ENCODE data around the gene LYRM4.

Gene LYRM4

DNA sequence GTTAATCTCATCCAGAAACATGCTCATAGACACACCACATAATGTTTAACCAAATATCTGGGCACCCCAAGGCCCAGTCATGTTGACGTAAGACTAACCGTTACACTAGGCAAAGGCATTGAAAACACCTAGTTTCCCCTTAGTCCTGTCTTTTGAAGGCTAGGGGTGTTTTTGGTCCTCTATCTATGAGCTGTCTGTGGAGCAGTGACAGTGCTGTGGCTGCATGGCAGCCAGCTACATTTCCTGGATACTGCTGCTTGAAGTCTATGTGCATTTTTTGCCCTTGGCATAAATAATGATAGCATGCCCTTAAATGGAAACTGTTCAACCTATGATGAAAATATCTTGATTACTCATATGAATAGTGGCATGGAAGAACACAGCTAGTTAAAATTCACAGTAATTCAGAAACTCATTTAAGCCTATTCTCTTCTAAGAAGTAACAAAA is 19.2 kb upstream of the LYRM4 start:
- no peak for DNase-seq

DNA sequence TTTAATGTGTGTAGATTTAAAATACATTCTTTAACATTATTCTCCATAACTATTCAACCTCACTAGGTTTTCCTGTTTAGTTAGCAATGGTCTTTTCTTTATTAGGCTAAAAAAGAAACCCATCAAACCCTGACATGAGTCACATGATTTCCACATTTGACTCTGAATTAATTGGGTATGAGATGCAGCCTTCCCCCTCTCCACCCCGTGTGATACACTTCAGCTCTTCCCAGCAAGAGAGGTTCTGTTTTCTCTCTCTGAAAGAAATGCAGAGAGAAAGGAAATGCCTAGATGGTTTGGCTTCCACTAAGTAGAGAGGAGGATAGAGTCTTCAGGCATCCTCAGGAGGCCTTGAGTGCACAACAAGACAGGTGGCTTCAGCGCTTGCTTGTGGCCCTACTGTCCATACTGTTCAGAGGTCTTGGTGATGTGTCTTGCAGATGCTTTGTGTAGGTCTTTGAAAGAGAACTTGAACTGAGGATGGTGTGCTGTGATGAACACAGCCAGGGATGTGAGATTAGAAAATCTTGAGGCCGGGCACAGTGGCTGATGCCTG is 17.9 kb upstream of the LYRM4 start:
- no peak for DNase-seq

DNA sequence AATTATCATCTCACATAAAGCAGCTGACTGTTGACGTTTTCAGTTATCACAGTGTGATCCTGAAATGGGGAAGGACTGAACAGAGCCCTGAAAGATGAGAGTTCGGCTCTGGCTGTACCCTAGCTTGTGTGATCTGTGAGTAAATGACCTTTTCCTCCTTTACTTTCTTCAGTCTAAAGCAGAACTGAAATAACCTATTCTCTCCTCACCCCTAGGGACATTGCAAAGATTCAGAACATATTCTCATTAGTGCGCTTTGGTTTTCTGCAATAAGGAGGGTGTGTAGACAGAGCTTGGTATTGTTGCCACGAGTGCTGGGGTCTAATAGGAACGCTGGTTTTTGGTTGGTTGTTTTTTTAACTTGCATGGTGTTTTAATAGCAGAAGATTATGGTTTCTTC is 17.3 kb upstream of the LYRM4 start:
- DNase-seq = no peak

DNA sequence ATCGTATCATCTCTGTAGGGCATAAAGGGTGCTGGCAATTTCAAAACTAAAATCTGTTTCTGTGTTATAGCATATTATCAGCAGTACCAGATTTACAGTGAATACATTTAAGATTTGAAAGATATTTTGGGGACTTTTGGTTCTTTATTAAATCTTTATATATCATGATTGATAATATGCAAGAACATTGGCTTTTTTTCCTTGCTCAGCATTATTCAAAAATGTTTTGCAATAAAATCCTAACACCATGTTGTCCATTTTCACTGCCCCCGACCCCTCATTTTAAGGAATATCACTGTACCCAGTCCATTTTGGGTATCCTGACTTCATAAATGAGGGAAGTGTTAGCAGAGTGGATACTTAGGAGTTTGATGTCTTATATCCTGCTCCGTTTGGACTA is 16.8 kb upstream of the LYRM4 start:
- no peak for DNase-seq

DNA sequence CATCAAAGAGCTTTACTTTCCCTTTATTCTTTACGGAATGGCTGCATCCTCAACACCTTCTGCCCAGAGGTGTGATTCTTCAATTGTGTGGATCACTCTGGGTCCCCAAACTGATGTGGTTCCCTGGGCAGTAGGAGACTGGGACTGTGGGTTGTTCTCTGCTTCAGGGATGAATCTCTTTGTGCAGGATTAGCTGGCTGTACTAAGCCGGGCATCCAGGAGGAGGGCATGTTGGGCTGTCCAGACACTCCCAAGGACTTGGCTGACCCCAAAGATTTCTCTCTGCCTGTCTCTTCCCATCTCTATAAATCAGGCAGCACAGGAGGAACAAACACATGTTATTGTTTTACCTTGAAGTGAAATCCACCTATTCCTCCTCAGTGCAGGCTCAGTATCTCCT is 15.8 kb upstream of the LYRM4 start:
- no peak for DNase-seq

DNA sequence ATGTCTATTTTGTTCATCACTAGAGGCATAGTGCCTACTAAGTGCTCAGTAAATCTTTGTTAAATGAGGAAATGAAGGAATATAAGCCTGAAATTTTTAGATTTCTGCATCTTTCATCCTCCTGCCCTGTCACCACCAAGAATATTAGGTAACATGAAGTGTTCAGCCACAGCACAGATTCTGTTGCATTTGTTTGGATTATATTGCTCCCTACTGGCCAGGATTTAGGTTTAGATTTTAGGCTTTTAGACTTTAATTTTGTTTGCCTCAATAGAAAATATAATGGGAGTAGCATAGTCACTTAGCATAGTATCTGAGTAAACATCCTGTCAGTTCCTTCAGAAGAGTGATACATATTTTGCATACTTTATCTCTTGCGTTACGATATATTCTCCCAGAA is 14.7 kb upstream of the LYRM4 start:
- no peak for DNase-seq

DNA sequence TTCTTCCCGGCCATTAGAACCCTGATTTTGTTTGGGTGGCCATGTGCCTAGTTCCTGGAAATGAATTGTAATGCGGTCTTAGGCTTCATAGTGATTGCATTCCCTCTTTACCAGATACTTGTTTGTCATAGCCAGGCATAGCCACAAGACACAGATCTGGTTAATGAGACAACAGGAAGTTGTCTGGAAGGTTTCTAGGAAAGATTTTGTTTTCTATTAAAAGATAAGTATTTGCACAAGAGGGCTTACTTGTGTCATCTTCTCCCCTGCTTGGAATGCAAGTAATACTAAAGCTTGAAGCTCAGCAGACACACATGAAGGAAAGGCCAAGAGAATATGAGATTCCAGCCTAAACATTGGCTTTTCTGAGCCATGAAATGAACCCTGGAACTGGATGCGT is 13.5 kb upstream of the LYRM4 start:
- no peak for DNase-seq

DNA sequence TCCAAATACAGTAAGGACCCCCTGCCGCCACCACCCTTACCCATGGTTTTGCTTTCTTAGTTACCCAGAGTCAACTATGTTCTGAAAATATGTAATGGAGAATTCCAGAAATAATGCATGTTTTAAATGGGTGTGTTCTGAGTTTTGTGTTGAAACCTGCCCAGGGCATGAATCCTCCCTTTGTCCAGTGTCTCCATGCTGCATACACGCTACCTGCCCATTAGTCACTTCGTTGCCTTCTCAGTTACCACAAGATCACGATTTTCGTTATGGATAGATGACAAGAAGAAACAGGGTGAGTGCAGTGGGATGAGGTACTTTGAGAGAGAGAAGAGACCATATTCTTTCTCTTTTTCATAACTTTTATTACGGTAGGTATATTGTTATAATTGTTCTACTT is 11.2 kb upstream of the LYRM4 start:
- no peak for DNase-seq

DNA sequence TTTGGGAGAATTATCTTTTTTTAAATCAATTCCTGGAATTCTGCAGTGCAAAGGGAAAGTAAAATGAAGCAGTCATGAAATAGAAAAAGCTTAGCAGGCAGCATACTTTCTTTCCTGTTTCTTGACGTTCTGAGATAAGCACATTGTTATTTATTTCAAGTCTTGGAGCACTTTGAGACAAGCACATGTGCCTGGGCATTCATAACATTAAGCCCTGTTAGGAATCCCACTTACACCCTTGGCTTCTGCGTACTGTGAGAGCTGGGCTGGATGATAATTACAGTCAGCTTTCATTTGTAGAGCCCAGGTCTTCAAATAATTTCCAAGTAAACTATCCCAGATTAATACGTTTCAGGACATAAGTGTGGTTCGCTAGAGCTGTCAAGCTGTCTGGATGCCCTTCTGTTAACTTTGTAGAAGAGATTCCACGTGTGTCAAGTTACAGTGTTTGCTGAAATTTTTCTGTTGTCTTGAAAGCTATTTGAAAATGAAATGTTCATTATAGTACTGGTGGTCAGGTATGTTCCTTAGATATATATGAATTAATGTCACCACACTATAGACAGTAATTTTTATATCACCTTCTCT is 9.4 kb upstream of the LYRM4 start:
- DNase-seq = no peak

DNA sequence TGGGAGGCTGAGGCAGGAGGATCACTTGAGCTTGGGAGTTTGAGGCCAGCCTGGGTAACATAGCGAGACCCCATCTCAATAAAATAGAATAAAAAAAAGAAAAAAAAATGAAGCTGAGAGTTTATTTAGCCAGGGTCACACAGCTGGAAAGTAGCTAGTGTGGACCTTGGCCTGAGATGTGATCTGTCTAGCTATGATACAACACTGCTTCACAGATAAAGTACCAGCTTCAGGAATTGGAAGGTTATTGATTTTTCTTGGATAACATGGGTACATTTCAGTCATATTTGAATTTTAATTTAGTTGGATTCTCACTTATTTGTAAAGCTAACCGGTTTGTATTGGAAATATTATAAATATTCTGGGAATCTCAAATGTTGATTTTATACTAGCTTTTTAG is 5.7 kb upstream of the LYRM4 start:
- no peak for DNase-seq

DNA sequence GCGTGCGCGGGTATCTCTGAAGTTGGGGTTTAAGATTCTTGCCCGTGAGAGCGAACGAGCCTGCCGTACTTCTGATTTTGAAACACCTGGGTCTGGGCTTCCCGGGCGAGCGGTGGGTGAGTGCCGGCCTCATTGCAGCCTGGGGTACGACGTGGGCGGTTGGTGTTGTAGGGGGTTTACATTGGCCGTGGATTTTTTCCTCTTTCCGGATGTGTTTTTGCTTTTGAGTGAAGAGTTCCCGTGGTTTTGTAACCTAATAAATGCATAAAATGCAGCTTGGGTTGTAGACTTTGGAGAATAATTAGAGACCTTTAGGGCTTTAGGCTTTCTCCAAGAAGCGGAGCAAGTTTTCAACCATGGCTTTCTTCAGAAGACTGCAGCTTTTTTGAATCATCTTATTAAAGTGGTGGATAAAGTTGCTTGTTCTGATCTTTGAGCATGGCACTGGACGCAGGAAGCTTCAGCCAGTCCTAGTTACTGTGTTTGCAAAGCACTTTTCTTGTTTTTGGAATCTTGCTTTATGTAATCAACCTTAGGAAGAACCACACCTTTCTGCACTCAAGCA is 877 bp upstream of the LYRM4 start:
- DNase-seq = no peak

DNA sequence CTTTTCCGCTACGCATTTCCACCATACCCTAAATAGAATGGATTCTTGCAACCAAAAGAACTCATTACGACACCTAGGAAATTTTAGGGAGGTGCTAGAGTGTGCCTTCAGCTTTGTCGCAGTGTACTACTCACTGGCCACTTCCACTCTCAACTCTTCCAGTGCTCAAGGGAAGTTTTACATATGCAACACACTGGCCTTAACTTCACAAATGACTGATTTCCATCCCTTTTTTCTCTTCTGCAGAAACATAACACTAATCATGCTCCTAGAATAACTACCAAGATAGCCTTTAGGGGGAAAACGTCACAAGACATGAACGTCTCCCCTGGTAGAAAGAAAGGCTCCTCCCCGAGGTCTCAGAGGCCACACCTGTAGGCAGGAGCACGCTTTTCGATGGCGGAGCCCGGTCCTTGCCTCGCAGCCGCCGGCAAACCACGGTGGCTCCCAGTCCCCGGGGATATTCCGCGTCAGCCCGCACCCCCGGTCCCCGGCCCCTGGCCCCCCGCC is 584 bp downstream of the LYRM4 start:
- peak; percentile 60 to 96 (median 84) for DNase-seq

DNA sequence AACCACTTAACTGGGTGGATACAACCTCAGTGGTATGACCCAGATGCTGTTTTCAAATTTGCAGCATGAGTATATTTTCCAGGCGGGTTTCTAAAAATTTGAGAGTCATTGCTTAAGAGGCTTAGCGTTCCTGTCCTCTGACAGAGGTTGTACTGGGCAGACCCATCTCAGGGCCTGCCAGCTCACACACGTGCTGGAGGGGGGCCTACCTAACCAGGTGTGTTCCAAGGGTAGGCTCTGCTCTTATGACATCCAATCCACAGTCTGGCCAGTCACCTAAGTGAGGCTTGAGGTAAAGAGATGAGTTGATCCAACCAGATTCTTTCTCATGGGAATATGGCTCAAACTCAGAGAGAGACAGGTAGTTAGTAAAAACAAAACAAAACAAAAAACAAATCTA is 1.3 kb downstream of the LYRM4 start:
- no peak for DNase-seq

DNA sequence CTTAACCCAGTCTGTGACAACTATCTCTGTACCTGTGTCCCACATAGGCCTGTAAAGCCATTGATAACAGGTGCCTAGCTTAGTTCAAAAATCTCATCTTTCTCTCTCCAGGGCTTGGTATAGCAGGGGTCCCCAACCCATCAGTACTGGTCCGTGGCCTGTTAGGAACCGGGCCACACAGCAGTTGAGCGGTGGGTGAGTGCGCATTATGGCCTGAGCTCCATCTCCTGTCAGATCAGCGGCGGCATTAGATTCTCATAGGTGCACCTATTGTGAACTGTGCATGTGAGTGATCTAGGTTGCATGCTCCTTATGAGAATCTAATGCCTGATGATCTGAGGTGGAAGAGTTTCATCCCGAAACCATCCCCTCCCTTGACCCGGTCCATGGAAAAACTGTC is 3.4 kb downstream of the LYRM4 start:
- no peak for DNase-seq

DNA sequence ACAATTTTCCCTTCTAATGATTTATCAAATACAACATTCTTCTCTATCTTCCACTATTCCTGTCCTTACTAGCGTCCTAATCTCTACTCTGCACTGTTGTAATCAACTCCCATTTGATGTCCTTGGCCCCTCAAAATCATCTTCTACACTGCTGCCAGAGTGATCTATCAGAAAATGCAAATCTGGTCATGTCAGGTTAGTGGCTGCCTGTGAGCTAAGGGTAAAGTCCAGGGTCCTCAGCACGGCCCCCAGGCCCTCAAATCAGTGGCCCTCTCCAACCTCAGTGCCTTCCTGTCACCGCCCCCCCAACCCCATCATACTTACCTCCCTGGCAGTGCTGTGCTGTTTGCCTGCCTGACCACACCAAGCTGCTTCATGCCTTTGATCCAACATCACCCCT is 3.8 kb downstream of the LYRM4 start:
- no peak for DNase-seq

DNA sequence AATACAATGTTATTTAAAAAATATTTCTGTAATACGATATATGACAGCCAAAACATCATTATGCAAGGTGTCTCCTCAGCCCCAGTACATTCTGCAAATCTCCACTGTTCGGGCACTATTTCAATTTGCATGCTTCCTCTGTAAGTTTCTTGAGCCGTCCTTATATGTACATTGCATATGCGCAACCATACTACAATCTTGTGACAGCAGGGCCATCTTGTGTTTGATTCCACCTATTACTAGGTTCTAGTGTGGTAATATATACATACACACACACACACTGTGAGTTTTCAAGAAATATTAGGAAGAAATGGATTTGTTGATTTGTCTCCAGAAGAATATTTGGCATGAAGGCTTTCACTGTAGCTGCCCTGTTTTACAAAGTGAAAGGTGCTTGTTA is 9.8 kb downstream of the LYRM4 start:
- DNase-seq = no peak

DNA sequence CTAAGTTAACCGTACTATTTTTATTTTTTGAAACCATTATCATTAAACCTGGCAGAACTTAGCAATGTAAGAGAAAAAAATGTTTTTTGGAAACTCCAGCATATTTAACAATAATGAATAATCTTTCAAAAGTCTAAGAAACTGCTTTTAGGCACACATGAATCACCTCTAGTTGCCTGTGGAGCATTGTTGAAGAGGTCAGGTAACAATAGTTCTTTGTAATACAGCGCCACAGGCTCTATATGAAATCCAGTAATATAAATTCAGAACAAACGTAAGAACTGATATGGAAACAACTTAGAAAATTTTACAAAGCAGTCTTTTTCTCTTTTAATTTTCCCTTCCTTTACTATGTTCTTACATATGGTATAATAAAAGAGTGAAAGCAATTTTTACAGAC is 10.3 kb downstream of the LYRM4 start:
- DNase-seq = no peak

DNA sequence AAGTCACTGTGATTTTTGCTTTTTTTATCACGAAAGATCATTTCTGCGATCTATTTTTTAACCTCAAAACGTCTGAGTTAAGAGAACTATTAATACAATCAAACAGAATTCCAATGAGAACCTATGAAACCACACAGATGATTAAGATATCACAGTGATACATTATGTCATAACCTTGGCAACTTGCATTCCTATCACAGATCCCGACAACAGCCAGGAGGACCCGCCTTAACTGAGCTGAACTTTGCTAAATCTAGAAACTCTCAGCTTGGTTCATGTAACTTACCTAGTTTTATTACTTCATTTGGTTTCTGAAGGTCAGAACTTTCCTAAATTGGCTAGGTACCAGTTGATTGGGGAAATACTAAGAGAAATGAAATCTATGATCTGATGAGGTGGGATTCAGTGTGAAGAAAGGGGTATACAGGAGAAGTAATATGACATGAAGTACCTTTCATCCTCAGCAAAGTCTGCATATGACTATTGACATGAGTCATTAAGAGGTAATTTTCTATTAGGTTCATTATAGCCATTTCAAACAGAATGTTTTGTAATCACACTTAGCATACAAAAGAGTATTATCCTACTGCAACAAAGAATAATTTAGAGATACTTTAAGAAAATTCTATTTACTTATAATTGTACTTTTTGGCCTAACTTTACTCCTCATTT is 11.2 kb downstream of the LYRM4 start:
- no peak for DNase-seq

DNA sequence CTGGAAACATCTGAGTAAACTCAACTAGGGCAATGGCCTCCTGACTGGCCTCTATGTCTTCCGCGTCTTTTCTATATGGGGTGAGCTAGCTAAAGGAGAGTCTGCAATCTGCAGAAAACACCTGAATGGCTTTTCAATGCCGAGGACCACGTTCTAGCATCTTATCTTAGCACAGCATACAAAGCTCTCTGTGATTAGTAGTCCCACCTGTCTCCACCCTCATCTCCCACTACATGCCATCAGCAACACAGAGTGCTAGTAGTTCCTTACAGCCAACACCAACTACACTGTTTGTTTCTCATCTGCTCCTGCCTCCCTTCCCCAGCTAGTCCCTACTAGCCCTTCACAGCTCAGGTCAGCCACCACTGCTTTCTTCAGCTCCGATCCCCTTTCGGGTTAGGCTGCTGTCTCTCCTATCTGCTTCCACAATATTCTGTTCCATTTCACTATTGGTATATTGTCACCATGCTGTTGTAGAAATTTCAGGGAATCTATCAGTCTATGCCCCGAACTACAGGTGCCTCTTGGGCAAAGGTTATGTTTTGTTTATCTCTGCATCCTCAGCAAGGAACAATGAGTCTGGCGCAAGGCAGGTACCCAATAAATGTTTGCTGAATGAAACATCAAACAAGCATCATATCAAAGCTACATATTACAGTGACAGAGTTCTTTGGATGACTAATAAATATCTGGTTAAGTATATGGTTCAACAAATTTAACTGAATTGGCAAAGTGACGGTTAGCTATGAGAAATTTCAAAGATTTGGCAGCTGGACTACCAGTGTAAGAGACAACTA is 12.2 kb downstream of the LYRM4 start:
- DNase-seq = no peak

DNA sequence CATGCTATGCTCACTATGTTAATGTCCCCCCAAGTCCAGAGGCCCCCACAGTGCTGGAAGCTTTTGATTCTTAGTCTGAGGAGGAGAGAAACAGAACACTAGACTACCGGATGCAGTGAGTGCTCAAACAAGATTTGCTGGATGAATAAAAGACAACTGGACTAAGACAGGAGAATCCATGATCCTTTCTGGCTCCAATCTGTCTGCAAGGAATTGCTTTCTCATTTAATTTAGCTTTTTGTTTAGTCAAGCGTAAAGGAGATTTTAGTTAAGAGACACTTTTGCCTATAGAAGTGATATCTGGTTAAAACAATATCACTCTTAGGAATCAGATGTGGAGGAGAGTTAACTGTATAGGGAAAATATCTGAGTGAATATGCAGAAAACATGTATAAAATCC is 13.5 kb downstream of the LYRM4 start:
- DNase-seq = no peak

DNA sequence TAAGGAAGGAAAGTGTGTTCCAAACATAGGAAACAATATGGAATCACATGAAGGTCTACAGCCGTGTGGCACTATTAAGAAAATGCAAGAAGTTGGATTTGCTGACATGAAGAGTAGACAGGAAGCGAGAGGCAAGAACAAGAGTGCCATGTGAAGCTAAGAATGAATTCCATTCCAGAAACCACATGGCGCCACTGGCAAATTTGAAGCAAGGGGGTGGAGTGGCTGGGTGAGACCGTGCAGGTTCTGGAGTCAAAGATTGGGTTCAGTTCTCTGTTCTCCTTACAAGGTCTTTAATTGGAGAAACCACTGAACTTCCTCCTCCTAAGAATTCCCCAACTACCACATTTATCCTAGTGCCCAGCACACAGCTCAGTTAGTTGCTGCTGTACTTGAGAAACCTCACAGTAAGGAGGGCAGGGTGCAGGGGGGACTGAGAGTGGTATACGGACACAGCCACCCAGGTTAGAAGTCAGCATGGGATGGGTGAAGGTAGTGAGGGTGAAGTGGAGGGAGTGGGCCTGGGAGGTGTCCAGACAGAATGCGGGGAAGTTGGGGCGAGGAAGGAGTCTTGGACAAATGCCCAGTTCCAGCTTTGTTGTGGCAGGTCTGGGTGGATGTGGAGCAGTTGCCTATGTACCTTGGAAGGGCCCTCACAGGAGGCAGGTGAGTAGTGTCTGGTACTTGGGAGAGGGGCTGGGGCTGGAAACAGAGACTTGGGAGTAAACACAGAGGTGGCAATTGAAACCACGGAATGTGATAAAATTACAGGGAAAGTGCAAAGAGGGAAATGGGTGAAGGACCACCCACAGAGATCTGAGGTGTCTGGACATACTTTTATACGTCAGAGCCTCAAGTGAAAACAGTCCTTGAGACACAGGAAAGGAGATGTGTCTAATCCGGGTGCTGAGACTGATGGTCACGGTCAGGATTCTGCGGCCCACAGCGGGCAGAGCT is 14.3 kb downstream of the LYRM4 start:
- DNase-seq = no peak

DNA sequence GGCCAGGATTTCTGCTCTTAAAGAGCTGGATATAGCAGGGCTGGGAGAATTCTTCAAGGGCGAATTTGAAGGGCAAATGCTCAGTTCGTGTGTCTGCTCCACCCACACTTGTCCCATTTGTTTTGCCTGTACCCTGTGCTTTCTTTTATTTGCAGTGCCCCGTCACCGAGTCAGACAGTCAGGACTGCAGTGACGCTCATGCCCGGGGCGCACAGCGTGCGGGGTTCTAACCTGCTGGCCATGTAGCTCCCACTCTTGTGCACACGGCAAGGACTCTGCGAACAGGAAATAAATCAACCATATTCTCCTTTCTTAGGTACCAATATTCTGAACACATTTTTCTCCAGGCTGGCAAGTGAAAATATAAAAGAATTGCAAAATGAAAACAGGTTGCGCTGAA is 17.7 kb downstream of the LYRM4 start:
- DNase-seq = no peak

Measured in stimulated activated naive CD4-positive, alpha-beta T cell (primary cell).